HuH-7.5 (cell line): Measurements from ENCODE around the gene DOK1.
"Not testable (repeated sequence)": the region's sequence is repeated elsewhere in the genome, so short reads cannot be mapped to it uniquely, and the experiment has no call there.

Experiments
- DNase-seq: peaks from one replicate; pipeline ENCODE4 v3.0.0; 2011; ENCODE audit warnings: low spot score

The DOK1 gene

GRCh38 chr2:74548900-74549826, 5.4 kb upstream of the DOK1 start:
- DNase-seq = peak; percentile 76

DNA sequence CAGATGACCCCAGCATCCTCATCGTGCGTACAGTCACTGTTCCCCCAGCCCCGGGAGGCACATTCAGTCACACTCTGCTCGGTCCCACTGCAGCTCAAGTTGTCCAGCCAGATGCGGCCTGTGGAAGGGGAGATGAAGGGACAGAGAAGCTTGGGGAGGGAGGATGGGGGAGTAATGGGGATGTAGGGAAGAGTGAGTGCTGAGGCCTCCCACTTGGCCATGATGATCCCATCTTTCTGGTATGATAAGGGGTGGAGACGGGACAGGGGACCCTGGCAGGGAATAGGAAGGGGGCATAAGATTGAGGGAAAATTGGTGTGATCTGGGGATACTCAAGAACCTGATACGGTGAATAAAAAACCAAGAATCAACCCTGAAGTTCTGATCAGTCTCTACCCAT, 4.3 kb upstream of the DOK1 start:
- DNase-seq = no peak

- no peak for DNase-seq
These were observed 3.0 kb upstream of the DOK1 start for GRCh38 chr2:74551530-74551929.

GRCh38 chr2:74551942-74552913, 2.3 kb upstream of the DOK1 start:
- no peak for DNase-seq

DNA sequence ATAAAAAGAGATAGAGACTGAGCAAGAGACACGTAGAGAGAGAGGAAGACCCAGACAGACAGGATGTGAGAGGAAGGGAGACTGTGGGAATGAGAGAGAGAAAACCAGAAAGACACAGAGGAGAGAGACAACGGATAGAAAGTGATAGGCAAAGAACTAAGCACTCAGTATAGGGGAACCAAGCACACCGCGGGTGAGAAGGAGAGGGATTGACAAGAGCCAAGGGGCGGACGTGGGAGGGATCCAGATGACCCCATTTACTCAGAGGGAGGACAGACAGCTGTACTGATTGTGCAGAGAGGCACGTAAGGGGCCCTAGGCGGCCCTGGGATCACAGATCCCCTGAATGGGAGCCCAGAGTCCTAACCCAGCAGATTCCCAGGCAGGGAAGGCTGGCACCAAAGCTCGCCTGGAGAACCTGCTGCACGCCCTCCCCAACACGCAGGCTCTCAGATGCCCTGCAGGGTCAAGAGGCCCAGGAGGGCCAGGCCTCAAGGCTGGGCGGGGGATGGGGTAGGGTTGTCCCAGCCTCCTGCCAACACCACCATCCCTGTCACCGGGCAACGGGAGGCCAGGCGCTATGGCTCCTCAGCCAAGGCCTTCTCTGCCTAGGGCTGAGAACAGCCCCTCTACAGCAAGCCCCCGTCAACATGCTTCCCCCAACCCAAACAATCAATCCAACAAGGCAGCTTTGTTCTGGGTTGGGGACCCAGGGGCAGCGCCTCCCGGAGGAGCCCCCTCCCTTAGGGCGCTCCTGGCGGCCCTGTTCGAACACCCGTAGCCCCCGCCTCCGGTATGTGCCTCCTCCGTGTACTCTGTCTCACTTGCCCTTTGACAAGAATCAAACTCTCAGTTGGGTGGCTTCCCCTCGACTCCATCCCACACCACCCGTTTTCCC, 1.4 kb upstream of the DOK1 start:
- no peak for DNase-seq

- peak; percentile 59 for DNase-seq
These were observed 456 bp downstream of the DOK1 start for GRCh38 chr2:74554820-74555531.

- DNase-seq = no peak
These were observed 1.1 kb downstream of the DOK1 start for GRCh38 chr2:74555610-74556103.

DNA sequence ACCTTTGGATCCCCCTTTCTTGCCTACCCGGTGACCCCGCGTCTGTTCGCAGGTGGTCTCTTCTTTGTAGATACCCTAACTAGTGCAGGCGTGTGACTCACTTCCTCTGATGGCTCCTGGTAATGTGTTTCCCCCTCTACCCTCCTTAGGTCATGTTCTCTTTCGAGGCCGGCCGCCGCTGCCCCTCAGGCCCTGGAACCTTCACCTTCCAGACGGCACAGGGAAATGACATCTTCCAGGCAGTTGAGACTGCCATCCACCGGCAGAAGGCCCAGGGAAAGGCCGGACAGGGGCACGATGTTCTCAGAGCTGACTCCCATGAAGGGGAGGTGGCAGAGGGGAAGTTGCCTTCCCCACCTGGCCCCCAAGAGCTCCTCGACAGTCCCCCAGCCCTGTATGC, 1.6 kb downstream of the DOK1 start:
- DNase-seq = no peak

DNA sequence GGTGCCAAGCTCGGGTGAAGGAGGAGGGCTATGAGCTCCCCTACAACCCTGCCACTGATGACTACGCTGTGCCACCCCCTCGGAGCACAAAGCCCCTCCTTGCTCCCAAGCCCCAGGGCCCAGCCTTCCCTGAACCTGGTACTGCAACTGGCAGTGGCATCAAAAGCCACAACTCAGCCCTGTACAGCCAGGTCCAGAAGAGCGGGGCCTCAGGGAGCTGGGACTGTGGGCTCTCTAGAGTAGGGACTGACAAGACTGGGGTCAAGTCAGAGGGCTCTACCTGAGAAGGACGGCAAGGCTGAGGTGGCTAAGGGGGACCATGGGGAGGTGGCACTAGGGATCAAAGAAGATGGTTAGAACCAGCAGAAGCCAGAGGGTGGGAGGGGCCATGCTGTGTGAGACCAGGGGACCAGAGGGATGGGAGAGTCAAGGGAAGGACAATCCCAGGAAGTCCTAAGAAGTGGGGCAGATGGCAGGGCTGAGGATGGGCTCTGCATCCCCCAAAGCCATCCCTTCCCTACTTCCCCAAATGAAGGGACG, 2.4 kb downstream of the DOK1 start:
- no peak for DNase-seq

GRCh38 chr2:74558284-74559230, 4.0 kb downstream of the DOK1 start:
- no peak for DNase-seq

GRCh38 chr2:74559912-74560311, 5.4 kb downstream of the DOK1 start:
- no peak for DNase-seq

DNA sequence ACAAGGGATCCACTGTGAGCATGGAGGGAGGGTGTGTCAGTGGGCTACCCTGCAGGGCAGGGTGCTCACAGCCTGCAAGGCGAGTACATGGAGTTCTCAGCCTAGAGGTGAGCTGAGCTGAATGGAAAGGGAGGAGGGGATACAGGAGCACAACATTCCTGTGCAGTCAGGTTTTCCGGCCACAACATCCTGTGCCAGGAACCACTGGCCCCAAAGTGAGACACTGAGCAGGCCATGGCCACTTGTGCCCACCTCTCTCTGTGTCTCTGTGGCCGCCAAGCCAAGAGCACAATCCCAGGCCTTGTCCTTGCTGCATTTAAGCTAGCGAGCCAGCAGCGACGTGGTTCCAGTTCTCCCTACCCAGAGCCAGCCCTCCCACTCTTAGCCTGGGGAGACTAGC, 6.1 kb downstream of the DOK1 start:
- no peak for DNase-seq

DNA sequence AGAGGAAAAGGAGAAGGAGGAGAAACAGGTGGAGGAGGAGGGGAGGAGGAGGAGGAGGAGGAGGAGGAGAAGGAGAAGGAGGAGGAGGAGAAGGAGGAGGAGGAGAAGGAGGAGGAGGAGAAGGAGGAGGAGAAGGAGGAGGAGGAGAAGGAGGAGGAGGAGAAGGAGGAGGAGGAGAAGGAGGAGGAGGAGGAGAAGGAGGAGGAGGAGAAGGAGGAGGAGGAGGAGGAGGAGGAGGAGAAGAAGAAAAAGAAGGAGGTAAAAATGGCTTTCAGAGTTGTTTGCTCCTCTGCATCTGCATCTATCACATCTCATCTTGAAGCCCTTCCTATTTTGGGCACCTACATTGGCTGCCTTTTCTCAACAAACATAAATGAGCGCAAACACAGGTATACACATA, 6.5 kb downstream of the DOK1 start:
- DNase-seq = not testable (repeated sequence)

DNA sequence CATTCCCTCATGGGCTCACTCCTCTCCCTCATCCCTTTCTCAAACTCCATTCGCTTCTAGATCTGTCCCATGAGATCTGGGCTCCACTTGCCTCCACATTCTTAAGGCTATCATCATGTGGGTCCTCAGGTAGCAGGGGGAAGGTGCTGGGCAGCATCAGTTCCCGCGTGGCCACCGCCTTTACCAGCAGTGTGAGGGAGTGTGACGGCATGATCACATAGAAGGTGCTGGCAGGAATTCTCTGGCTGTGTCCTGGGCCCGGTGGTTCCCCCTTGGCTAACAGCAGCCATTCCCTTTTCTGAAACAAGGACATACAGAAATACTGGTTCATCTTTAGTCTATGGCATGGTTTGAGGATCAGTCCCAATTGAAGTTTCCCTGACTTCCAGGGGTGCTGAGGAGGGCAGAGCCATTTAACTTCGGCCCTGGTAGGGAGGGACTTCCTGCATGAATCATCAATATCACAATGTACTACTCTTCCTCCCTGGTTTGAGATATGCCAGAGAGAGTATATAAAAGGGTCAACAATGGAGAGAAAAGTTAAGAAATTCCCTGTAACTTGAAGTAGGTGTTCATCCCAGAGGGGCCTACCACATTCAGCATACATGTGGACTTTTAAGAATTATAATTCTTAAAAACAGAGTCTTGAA, 7.7 kb downstream of the DOK1 start:
- no peak for DNase-seq

- no peak for DNase-seq
These were observed 9.7 kb downstream of the DOK1 start for GRCh38 chr2:74564222-74564621.

GRCh38 chr2:74566076-74566753, 11.7 kb downstream of the DOK1 start:
- DNase-seq = no peak

GRCh38 chr2:74566754-74567085, 12.2 kb downstream of the DOK1 start:
- DNase-seq = no peak

DNA sequence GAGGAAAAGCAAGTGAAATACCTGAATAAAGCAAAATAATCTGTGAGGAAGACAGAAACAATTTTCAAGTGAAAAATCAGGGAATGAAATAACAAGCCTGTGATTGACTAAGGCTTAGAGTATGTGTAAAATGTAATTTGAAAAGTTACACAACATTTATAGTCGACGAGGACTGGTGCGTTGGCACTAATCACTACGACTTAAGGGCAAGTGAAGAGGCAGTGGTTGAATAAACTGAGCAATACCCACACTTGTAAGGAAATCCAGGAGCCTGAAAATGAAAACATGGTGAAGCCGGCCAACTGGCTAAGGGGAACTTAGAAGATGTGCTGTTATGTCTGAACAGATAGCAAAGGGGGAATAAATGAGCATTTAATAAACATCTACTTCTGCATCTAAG, 13.4 kb downstream of the DOK1 start:
- no peak for DNase-seq

- DNase-seq = no peak
These were observed 15.2 kb downstream of the DOK1 start for GRCh38 chr2:74569686-74570085.
